Kidney (tissue), 14 donors: Measurements from ENCODE around the gene BIN1. TPM values are rescaled to one million over a fixed set of nuclear protein-coding genes. Genes with fewer than 3 reads are reported as not detected.

Source experiments
- DNase-seq, 5 donors: peaks; one replicate each; pipeline ENCODE4 v3.0.0-alpha.2; 2013 to 2020
- FAIRE-seq: peaks from 2 replicates; lab custom pipeline; 2012; peaks lifted over from hg19 to GRCh38; lab: Jason Lieb, UNC
- H3K27ac ChIP-seq, 2 donors: one replicate each; pipeline ENCODE4 v1.7.0; 2013; ENCODE audit warnings: low read depth in 2 of 2, low read length in 2 of 2, inconsistent platforms in 1 of 2
- H3K27me3 ChIP-seq: one replicate; pipeline ENCODE4 v1.7.1; 2013; ENCODE audit warnings: low read length, inconsistent platforms; ENCODE audit not compliant: control insufficient read depth, insufficient read depth
- H3K36me3 ChIP-seq, 3 donors: one replicate each; pipeline versions ENCODE4 v1.7.0 to v1.7.1; 2013; ENCODE audit warnings: low read length in 3 of 3, control low read depth in 1 of 3, inconsistent platforms in 1 of 3; ENCODE audit not compliant: insufficient read depth in 3 of 3, control insufficient read depth in 2 of 3
- H3K4me1 ChIP-seq, 3 donors: one replicate each; pipeline versions ENCODE4 v1.7.0 to v1.7.1; 2013; ENCODE audit warnings: low read length in 3 of 3, inconsistent platforms in 1 of 3, low read depth in 1 of 3; ENCODE audit not compliant: control insufficient read depth in 2 of 3, insufficient read depth in 2 of 3
- H3K4me3 ChIP-seq, 3 donors: one replicate each; pipeline versions ENCODE4 v1.7.0 to v1.8.1; 2013; ENCODE audit warnings: low read length in 3 of 3, control low read depth in 1 of 3, inconsistent platforms in 1 of 3
- H3K9ac ChIP-seq, 3 donors: one replicate each; pipeline versions ENCODE4 v1.7.0 to v1.7.1; 2013; ENCODE audit warnings: low read length in 3 of 3, control low read depth in 1 of 3, inconsistent platforms in 1 of 3
- H3K9me3 ChIP-seq, 3 donors: one replicate each; pipeline versions ENCODE4 v1.7.0 to v1.7.1; 2013; ENCODE audit warnings: low read length in 3 of 3, control low read depth in 1 of 3, inconsistent platforms in 1 of 3; ENCODE audit not compliant: control insufficient read depth in 2 of 3, insufficient read depth in 1 of 3
- intact Hi-C: fragments of 100-400 bp; cut with DNase I; formaldehyde crosslinking; loops from one replicate; pipeline ENCODE4 v1.11.1; 2022
- polyA plus RNA-seq: library from polyadenylated mRNA; stranded (reverse); fragments of 350-450 nt; fragmentation: Illumina TruSeq; extraction: RNeasy Lipid Tissue Mini Kit (QIAGEN cat#74804); gene quantifications from one replicate; pipeline ENCODE4 v1.2.3, GENCODE V29; 2014; ENCODE audit warnings: low read depth, low replicate concordance; ENCODE audit not compliant: insufficient read depth
- total RNA-seq: library from RNA; stranded (reverse); fragmentation: NEBNext Ultra II Directional; extraction: Animal tissue kit (Norgen Biotek cat#: 25700); gene quantifications from one replicate; pipeline ENCODE4 v1.2.1, GENCODE V29; 2021
- TF ChIP-seq, protein P1 (sequence below): IDR thresholded peaks from 3 replicates; pipeline ENCODE4 v1.5.1; 2012; ENCODE audit warnings: mild to moderate bottlenecking, moderate library complexity, borderline replicate concordance; ENCODE audit not compliant: insufficient read depth; ENCODE audit errors: extremely low read depth
- donor health status: control.
- donor health status: control.
- donor health status: control.
- donor health status: control.
- donor health status: control.
- donor health status: DM: yes; HTN: yes; CAD: no.
- donor health status: Normal renal cell carcinoma (clear cell type).

BIN1 gene
- total and polyA plus RNA-seq, 2 donors from 2014 or later = 121 to 167 TPM

DNA sequence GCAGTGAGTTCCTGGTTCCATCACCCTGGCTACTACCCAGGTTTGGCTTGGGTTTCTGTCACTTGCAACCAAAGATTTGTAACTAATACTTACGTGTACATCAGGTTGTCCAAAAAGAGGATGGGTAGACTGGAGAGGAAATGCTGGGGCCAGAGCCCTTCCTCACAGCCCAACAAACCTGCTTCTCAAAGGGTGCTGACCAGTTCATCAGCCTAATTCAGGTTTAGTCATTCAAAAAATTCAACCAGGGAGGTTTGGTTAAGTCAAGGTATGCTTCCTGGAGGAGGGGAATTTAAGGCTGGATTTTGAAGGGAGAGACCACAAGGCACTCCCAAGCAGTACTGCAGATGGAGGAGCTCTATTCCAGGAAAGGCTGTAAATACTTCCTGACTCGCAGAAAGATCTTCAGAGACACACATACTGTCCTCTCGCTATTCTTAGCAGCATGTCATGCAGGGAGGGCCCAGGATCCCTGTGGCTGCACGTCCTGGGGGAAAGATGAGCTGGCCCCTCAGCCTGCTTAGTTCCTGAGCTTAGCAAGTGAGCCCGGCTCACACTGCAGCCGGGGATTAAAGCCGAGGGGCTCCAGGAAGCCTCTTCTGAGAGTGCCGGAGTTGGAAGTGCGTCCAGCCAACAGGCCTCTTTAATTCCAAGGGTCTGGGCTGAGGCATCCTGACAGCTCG, 40.0 kb upstream of the BIN1 start:
- Histone ChIP-seq H3K9ac (no peak overlapping the region), H3K9me3 (no peaks in the 10 kb centered on the region), H3K4me1 (peaks cover 0 to 12% (median 10%) of the 10 kb centered on the region in 3 donors), H3K4me3 (no peak overlapping the region), H3K27me3 (no peaks in the 10 kb centered on the region), H3K27ac (no peak overlapping the region), H3K36me3 (no peaks in the 10 kb centered on the region)
- TF ChIP-seq, protein P1, sequence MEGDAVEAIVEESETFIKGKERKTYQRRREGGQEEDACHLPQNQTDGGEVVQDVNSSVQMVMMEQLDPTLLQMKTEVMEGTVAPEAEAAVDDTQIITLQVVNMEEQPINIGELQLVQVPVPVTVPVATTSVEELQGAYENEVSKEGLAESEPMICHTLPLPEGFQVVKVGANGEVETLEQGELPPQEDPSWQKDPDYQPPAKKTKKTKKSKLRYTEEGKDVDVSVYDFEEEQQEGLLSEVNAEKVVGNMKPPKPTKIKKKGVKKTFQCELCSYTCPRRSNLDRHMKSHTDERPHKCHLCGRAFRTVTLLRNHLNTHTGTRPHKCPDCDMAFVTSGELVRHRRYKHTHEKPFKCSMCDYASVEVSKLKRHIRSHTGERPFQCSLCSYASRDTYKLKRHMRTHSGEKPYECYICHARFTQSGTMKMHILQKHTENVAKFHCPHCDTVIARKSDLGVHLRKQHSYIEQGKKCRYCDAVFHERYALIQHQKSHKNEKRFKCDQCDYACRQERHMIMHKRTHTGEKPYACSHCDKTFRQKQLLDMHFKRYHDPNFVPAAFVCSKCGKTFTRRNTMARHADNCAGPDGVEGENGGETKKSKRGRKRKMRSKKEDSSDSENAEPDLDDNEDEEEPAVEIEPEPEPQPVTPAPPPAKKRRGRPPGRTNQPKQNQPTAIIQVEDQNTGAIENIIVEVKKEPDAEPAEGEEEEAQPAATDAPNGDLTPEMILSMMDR = no peak
- intact Hi-C loops = no loop called here
- no peak for FAIRE-seq
- no peak for DNase-seq

DNA sequence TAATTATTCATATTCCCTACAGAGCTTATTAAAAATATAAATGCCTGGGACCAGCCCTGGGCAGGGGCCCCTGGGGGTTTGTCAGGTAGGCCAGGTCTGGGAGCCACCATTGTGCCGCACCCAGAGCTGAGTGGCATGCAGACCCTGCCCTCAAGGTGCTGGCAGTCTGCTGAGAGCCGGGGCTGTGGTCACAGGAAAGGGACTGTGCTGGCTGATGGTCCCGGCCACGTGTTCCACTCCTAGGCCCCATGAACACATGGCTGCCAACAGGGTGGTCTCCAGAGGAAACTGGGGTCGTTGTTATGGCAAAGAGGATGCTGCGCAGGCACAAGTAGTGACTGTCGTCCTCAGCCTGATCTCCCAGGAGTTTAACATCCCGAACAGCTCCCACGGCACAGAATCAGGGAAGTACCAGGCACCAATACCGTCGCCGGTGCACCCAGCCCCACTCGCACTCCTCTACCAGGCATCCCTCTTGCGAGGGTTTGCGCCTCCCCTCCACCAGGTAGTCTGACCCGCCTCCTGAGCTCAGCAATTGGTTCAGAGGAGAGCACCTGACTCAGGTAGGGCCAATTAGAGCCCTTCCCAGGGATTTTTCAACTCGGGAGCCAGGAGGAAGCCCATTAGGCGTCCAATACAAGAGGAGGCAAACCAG, 39.2 kb upstream of the BIN1 start:
- H3K27me3 ChIP-seq = no peaks in the 10 kb centered on the region
- no peak overlapping the region for H3K27ac ChIP-seq
- FAIRE-seq (no peak), DNase-seq (peak in 1 of 5 donors; percentile 52)
- H3K36me3 ChIP-seq = no peaks in the 10 kb centered on the region
- no peak overlapping the region for H3K4me3 ChIP-seq
- TF ChIP-seq, protein P1 = no peak
- no peak overlapping the region for H3K9ac ChIP-seq
- intact Hi-C loops = no loop called here
- H3K4me1 ChIP-seq = peaks cover 0 to 12% (median 10%) of the 10 kb centered on the region in 3 donors
- H3K9me3 ChIP-seq = no peaks in the 10 kb centered on the region

DNA sequence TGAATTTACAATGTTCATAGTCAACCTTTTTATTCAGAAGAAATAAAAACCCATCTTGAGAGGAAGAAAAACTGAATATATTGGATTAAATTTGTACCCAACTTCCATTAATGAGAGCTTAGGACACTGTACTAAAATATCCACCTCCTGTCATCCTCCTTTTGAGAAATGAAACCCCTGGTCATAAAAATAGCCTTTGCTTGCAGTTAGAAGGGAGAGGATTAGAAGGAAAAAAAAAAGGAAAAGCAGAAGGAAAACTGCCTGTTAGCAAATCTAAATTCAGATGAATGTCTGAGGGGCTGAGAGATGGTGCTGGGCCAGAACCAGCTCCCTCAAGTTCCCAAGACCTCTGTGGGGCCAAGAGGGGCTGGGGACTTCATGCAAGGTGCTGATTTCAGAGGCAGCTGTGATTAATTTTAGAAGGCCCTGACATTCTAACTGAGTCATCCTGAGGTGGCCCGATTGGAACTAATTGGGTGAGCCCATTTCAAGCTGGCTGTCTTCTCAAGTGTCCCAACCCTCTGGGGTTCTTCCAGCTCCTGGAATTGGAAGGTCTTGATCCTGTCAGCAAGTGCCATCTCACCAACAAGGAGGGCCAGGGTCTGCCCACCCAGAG, 38.4 kb upstream of the BIN1 start:
- Histone ChIP-seq H3K36me3 (no peaks in the 10 kb centered on the region), H3K27ac (no peak overlapping the region), H3K9me3 (no peaks in the 10 kb centered on the region), H3K4me3 (no peak overlapping the region), H3K9ac (no peak overlapping the region), H3K27me3 (no peaks in the 10 kb centered on the region), H3K4me1 (peaks cover 0 to 12% (median 10%) of the 10 kb centered on the region in 3 donors)
- peak in 1 of 5 donors; percentile 22 for DNase-seq
- FAIRE-seq = no peak
- intact Hi-C loops = no loop called here
- TF ChIP-seq, protein P1 = no peak
